GM12891 (cell line): ENCODE measurements around the gene TDP1.
A peak's percentile ranks its signal among the peaks of the same experiment; 100 is the strongest.

Source experiments
- DNase-seq: peaks from one replicate; pipeline ENCODE4 v3.0.0; 2011; ENCODE audit warnings: low spot score; ENCODE audit not compliant: insufficient read length
- FAIRE-seq: peaks from 2 replicates; lab custom pipeline; 2011; peaks lifted over from hg19 to GRCh38; lab: Jason Lieb, UNC
- PAX5 ChIP-seq: IDR thresholded peaks from 2 replicates; pipeline ENCODE4 v1.6.1; 2011; ENCODE audit warnings: low read length, moderate library complexity, mild to moderate bottlenecking; ENCODE audit not compliant: insufficient read depth, severe bottlenecking
- POLR2A ChIP-seq: IDR thresholded peaks from 2 replicates; pipeline ENCODE4 v1.6.1; 2011; ENCODE audit warnings: low read depth, low read length, control low read depth
- POLR2AphosphoS5 ChIP-seq: IDR thresholded peaks from 2 replicates; pipeline ENCODE4 v1.6.1; 2011; ENCODE audit warnings: low read depth, low read length, control low read depth
- POU2F2 ChIP-seq: IDR thresholded peaks from 2 replicates; pipeline ENCODE4 v1.6.1; 2011; ENCODE audit warnings: low read depth, mild to moderate bottlenecking, control low read depth, low read length, moderate library complexity
- SPI1 ChIP-seq: IDR thresholded peaks from 2 replicates; pipeline ENCODE4 v1.6.1; 2011; ENCODE audit warnings: low read depth, low read length, control low read depth
- TAF1 ChIP-seq: IDR thresholded peaks from 2 replicates; pipeline ENCODE4 v1.6.1; 2011; ENCODE audit warnings: low read depth, low read length, control low read depth

The TDP1 gene

GRCh38 chr14:90040411-90040810 lies 84.7 kb downstream of the TDP1 start:
- DNase-seq (no peak), FAIRE-seq (no peak)
- no peak for TF ChIP-seq TAF1
- TF ChIP-seq POU2F2 = no peak
- TF ChIP-seq POLR2AphosphoS5 = no peak
- TF ChIP-seq PAX5 = no peak

- DNase-seq (no peak), FAIRE-seq (no peak)
- no peak for TF ChIP-seq TAF1
- TF ChIP-seq POLR2AphosphoS5 = no peak
- no peak for TF ChIP-seq PAX5
- TF ChIP-seq POU2F2 = no peak
- no peak for TF ChIP-seq SPI1
- no peak for TF ChIP-seq POLR2A
These were observed 86.9 kb downstream of the TDP1 start for GRCh38 chr14:90042496-90043252.

- DNase-seq = no peak
- no peak for FAIRE-seq
- no peak for TF ChIP-seq SPI1
- no peak for TF ChIP-seq PAX5
- no peak for TF ChIP-seq POU2F2
- TF ChIP-seq POLR2A = no peak
- no peak for TF ChIP-seq POLR2AphosphoS5
- no peak for TF ChIP-seq TAF1
These were observed 89.9 kb downstream of the TDP1 start for GRCh38 chr14:90045616-90046015.

- TF ChIP-seq TAF1 (no peak), PAX5 (no peak), POLR2A (no peak), POLR2AphosphoS5 (no peak), POU2F2 (no peak), SPI1 (no peak)
- DNase-seq = no peak
- FAIRE-seq = no peak
These were observed 93.7 kb downstream of the TDP1 start for GRCh38 chr14:90049390-90049789.

GRCh38 chr14:90050271-90050670 lies 94.5 kb downstream of the TDP1 start:
- FAIRE-seq (no peak), DNase-seq (no peak)
- TF ChIP-seq TAF1 (no peak), POU2F2 (no peak), SPI1 (no peak), PAX5 (no peak), POLR2A (no peak), POLR2AphosphoS5 (no peak)

- DNase-seq = no peak
- TF ChIP-seq TAF1 (no peak), POLR2A (no peak), PAX5 (no peak), POLR2AphosphoS5 (no peak), POU2F2 (no peak), SPI1 (no peak)
- FAIRE-seq = no peak
These were observed 97.3 kb downstream of the TDP1 start for GRCh38 chr14:90053044-90053443.

- no peak for FAIRE-seq
- no peak for DNase-seq
- TF ChIP-seq POLR2A = no peak
- no peak for TF ChIP-seq TAF1
- no peak for TF ChIP-seq POU2F2
These were observed 99.1 kb downstream of the TDP1 start for GRCh38 chr14:90054803-90055202.

- TF ChIP-seq PAX5 (no peak), TAF1 (no peak), SPI1 (no peak), POU2F2 (no peak), POLR2AphosphoS5 (no peak), POLR2A (no peak)
- FAIRE-seq = no peak
- no peak for DNase-seq
These were observed 101.1 kb downstream of the TDP1 start for GRCh38 chr14:90056826-90057225.

- DNase-seq = no peak
These were observed 103.2 kb downstream of the TDP1 start for GRCh38 chr14:90058876-90059458.

More at GRCh38 chr14:90058876-90059458, 103.2 kb downstream of the TDP1 start:
- TF ChIP-seq SPI1 (no peak), PAX5 (no peak), POU2F2 (no peak), POLR2AphosphoS5 (no peak), POLR2A (no peak), TAF1 (no peak)
- peak; percentile 47 for FAIRE-seq
